Neutrophil (primary cell): Measurements from ENCODE around the gene DHRS4.

ENCODE experiments used
- H3K27ac ChIP-seq: fragments of 200-600 bp; sonication (generic); 2 replicates; pipeline ENCODE4 v1.5.1; 2016; ENCODE audit warnings: mild to moderate bottlenecking, moderate library complexity
- H3K27me3 ChIP-seq: fragments of 200-600 bp; sonication (generic); 2 replicates; pipeline ENCODE4 v1.6.0; 2016; ENCODE audit warnings: mild to moderate bottlenecking
- H3K36me3 ChIP-seq: fragments of 200-600 bp; sonication (generic); 2 replicates; pipeline ENCODE4 v1.5.1; 2017
- H3K4me1 ChIP-seq, 2 experiments: fragments of 200-600 bp in 1 of 2; sonication (generic) in 1 of 2; 1 replicate in 1 of 2; 2 replicates in 1 of 2; pipeline versions ENCODE4 v1.5.1 to v1.6.1; 2013 to 2016; ENCODE audit warnings: low read depth in 1 of 2, low read length in 1 of 2, mild to moderate bottlenecking in 1 of 2, moderate library complexity in 1 of 2; ENCODE audit not compliant: control insufficient read depth in 1 of 2, insufficient read depth in 1 of 2
- H3K4me3 ChIP-seq, 2 experiments: fragments of 200-600 bp in 1 of 2; sonication (generic) in 1 of 2; 1 replicate in 1 of 2; 2 replicates in 1 of 2; pipeline ENCODE4 v1.5.1; 2013 to 2016; ENCODE audit warnings: low read depth in 1 of 2, low read length in 1 of 2, mild to moderate bottlenecking in 1 of 2, moderate library complexity in 1 of 2
- H3K9me3 ChIP-seq: fragments of 200-600 bp; sonication (generic); 2 replicates; pipeline ENCODE4 v1.5.1; 2016
- TF ChIP-seq, protein P1 (sequence below): fragments of 200-600 bp; sonication (generic); IDR thresholded peaks from 2 replicates; pipeline ENCODE4 v1.5.1; 2016; ENCODE audit warnings: antibody characterized with exemption

Gene DHRS4

GRCh38 chr14:23935158-23935557 lies 18.4 kb upstream of the DHRS4 start:
- TF ChIP-seq, protein P1, sequence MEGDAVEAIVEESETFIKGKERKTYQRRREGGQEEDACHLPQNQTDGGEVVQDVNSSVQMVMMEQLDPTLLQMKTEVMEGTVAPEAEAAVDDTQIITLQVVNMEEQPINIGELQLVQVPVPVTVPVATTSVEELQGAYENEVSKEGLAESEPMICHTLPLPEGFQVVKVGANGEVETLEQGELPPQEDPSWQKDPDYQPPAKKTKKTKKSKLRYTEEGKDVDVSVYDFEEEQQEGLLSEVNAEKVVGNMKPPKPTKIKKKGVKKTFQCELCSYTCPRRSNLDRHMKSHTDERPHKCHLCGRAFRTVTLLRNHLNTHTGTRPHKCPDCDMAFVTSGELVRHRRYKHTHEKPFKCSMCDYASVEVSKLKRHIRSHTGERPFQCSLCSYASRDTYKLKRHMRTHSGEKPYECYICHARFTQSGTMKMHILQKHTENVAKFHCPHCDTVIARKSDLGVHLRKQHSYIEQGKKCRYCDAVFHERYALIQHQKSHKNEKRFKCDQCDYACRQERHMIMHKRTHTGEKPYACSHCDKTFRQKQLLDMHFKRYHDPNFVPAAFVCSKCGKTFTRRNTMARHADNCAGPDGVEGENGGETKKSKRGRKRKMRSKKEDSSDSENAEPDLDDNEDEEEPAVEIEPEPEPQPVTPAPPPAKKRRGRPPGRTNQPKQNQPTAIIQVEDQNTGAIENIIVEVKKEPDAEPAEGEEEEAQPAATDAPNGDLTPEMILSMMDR: no peak
- peaks cover 11% of the 10 kb centered on the region for H3K27me3 ChIP-seq
- H3K36me3 ChIP-seq: no peaks in the 10 kb centered on the region
- H3K9me3 ChIP-seq: no peaks in the 10 kb centered on the region
- no peak overlapping the region for H3K27ac ChIP-seq
- H3K4me3 ChIP-seq: no peak overlapping the region
- H3K4me1 ChIP-seq: no peaks in the 10 kb centered on the region

GRCh38 chr14:23936084-23936829 lies 17.3 kb upstream of the DHRS4 start:
- Histone ChIP-seq H3K4me3 (no peak overlapping the region), H3K36me3 (no peaks in the 10 kb centered on the region), H3K4me1 (no peaks in the 10 kb centered on the region), H3K27ac (no peak overlapping the region), H3K9me3 (no peaks in the 10 kb centered on the region), H3K27me3 (peaks cover 11% of the 10 kb centered on the region)
- TF ChIP-seq, protein P1: no peak

DNA sequence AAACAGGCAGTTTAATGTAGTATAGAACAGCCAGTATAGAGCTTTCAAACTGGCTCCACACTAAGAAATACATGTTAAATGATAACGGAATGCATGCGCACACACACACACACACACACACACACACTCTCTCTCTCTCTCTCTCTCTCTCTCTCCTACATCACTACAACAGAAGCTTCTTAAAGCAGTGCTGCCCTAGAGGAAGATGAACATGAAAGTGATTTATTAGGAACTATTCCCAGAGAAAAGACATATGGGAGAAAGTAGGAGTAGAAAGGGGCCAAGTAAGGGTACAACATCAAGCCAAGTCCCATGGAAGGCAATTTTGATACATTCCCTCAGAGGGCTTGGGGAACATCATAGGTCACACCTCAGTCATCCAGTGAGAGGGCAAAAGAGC lies 16.4 kb upstream of the DHRS4 start:
- no peaks in the 10 kb centered on the region for H3K4me1 ChIP-seq
- TF ChIP-seq, protein P1: no peak

GRCh38 chr14:23938823-23939222 lies 14.7 kb upstream of the DHRS4 start:
- Histone ChIP-seq H3K4me1 (no peaks in the 10 kb centered on the region), H3K36me3 (no peaks in the 10 kb centered on the region), H3K4me3 (no peak overlapping the region), H3K27ac (no peak overlapping the region), H3K9me3 (no peaks in the 10 kb centered on the region), H3K27me3 (no peaks in the 10 kb centered on the region)
- TF ChIP-seq, protein P1: no peak

More for the DNA sequence above, 16.4 kb upstream of the DHRS4 start:
- Histone ChIP-seq H3K9me3 (no peaks in the 10 kb centered on the region), H3K27ac (no peak overlapping the region), H3K36me3 (no peaks in the 10 kb centered on the region), H3K27me3 (peaks cover 7% of the 10 kb centered on the region), H3K4me3 (no peak overlapping the region)

DNA sequence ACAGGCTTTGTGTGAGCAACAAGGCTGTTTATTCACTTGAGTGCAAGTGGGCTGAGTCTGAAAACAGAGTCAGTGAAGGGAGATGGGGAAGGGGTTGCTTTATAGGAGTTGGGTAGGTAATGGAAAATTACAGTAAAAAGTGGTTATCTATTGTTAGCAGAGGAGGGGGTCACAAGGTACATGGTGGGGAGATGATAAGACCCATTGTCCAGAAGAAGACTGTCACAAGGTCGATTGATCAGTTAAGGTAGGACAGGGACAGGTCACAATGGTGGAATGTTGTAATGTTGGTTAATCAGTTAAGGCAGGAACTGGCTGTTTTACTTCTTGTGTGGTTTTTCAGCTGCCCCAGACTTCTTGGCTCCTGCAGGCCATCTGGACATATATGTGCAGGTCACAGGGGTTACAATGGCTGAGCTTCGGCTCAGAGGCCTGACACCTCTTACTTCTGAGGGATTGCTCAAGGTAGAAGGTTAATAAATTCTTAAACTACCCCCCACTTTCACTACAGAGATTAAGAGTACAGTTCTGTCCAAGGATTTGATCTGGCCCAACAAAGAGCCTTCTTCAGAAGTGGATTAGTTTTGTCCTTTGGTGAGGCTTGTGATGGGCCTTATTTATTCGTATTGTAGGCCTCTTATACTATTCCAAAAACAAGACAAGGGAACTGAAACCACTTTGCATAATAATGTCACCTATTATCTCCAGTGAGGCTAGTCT lies 13.8 kb upstream of the DHRS4 start:
- TF ChIP-seq, protein P1: no peak
- Histone ChIP-seq H3K4me3 (no peak overlapping the region), H3K27ac (no peak overlapping the region), H3K36me3 (no peaks in the 10 kb centered on the region), H3K4me1 (no peaks in the 10 kb centered on the region), H3K27me3 (no peaks in the 10 kb centered on the region), H3K9me3 (no peaks in the 10 kb centered on the region)
